ENCODE data around the gene PML.

Gene PML

DNA sequence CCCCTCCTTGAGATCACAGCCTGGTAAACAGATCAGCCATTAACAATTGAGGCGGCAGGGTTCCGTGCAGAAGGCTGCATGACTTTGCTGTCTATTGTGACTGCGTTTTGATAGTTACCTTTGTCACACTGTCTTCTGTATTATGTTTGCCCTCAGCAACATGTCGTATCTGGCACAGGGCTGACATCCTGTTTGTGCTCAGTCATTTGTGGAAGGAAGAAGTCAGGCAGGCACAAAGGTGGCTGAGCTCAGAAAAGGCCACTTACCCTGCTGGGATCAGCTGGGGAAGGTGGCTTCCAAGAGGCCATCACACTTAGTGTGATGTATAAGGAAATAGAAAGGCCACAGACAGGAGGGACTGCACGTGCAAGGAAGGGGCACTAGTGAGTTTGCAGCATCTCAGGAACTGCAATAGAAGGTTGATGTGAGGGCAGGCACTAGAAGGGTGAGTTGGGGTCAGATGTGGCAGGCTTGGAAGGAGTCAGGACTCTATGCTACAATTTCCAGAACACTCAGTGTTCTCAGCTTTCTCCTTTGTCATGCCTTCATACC lies 13.4 kb downstream of the PML start:
- no peak for DNase-seq (ENCODE audit: low read depth in 2 of 2)

- no peak for DNase-seq (ENCODE audit: low read depth in 2 of 2)
Observed at GRCh38 chr15:74008901-74009300, 14.4 kb downstream of the PML start.

DNA sequence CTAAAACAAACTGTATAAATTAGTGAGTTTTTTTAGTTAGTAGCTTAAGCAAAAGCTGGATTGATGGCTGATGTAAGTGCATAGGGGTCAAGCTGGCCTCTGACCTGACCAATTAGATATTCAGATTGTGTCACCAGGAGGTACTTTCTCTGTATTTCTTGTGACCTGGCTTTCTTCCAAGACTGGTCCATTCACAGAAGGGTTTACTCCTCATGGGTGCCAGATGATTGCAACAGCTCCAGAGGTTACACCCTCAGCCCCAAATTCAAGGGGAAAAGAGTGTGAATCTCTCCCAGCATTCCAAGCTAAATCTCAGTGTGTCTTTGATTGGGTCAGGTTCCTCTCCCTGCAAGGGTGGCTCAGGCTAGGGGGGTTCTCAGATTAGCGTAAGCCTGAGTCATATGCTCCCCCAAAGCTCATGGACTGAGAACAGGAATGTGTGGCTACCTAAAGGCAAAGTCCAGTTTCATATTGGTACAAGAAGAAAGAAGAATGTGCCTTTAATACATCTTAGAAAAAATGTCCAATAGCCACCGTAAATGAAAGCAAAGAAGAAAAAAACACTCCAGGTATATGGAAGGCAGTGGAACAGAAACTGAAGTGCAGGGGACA lies 16.5 kb downstream of the PML start:
- no peak for DNase-seq (ENCODE audit: low read depth in 2 of 2)

DNA sequence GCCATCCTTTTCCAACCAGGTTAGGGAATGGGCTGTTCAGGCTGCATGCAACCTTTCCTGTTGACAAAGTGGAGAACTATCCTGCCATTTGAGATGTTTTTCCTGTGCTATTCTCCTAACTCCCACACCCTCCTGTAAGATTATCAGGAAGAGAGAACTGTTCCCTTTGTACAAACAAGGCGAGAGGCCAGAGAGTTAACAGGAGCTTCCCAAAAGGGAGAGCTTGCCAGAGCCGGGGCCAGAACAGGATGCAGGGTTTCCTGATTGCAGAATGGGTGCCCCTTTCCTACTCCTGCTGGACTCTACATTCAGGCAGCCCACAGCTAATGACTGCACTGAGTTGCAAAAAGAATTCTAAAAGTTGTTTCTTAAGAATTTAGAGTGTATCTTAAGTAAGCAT lies 17.1 kb downstream of the PML start:
- DNase-seq (ENCODE audit: low read depth in 2 of 2), result no peak

DNA sequence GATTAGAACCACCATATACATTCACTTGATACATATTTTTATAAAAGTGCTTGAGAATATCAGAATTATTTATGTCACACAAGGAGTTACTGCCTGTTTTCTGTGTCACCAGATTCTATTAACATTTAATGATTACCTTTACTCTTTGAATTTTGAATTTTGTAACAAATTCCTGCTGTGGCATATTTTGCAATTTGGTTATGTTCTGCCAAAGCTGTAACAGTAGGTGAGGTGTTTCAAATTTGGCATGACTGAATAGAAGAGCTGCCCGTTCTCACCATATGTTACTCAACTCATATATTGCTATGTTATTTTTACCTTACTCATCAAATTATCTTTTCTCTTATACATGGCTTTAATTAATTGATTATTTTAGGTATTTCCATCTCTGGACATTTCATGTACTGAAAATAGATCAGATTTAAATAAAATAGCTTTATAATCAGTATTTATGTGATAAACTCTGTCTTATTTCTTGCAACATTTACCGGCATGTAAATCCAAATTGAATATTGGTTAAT lies 18.9 kb downstream of the PML start:
- DNase-seq (ENCODE audit: low read depth in 2 of 2), result no peak

DNA sequence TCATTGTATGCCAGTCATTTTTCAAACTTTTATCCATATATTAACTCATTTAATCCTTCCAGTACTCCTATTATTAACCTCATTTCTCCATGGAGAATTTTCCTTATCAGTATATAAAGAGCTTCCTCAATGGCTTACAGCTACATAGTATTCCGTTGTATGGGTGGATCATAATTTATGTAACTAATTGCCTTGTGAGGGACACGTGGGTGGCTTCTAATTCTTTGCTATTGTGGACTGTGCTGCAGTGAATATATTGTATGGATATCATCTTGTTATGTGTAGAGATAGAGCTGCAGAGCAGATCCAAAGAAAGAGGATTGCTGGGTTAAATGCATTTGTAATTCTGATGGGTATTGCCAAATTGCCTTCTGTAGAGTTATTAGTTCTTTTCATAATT lies 25.2 kb downstream of the PML start:
- DNase-seq (ENCODE audit: low read depth in 2 of 2), result no peak

GRCh38 chr15:74022706-74023470 lies 28.4 kb downstream of the PML start:
- DNase-seq (ENCODE audit: low read depth in 2 of 2), result no peak

DNA sequence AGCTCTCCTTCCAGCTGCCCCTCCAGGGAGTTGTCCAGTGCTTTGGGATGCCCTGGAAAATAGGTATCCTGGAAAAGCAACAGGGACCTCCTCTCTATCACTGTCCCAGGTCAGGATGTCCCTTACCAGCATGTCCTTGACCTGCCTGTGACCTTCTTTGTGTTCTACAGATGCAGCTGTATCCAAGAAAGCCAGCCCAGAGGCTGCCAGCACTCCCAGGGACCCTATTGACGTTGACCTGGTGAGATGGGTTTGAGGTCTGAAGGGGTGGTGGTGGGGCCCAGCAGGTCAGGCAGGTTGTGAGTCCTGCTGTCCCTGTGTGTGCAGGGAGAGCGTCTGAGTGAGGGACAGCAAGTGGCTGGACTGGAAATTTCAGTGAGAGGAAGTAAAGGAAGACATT lies 30.2 kb downstream of the PML start:
- DNase-seq (ENCODE audit: low read depth in 2 of 2), result no peak

DNA sequence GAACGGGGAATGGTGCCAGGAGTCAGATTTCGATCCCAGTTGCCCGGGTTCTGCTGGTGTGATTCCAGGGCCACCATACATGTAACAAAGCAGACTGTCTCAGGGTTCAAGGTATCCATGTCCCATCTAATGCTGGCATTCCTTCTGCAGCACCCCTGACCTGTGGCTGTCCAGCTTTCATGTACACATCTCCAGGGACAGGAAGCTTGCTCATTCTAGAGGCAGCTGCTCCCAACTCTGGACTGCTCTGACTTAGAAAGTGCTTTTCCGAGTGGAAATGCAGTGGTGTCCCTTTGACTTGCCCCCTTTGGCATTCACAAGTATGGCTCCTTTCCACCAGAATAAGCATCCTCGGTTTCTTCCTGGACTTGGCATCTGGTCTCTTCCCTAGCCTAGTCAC lies 30.9 kb downstream of the PML start:
- no peak for DNase-seq (ENCODE audit: low read depth in 2 of 2)

GRCh38 chr15:74027688-74028087 lies 33.2 kb downstream of the PML start:
- DNase-seq (ENCODE audit: low read depth in 2 of 2), result no peak

- no peak for DNase-seq (ENCODE audit: low read depth in 2 of 2)
Observed at GRCh38 chr15:74028646-74029045, 34.1 kb downstream of the PML start.

GRCh38 chr15:74032046-74032445 lies 37.5 kb downstream of the PML start:
- DNase-seq (ENCODE audit: low read depth in 2 of 2), result no peak

GRCh38 chr15:74032606-74033561 lies 38.4 kb downstream of the PML start:
- no peak for DNase-seq (ENCODE audit: low read depth in 2 of 2)

DNA sequence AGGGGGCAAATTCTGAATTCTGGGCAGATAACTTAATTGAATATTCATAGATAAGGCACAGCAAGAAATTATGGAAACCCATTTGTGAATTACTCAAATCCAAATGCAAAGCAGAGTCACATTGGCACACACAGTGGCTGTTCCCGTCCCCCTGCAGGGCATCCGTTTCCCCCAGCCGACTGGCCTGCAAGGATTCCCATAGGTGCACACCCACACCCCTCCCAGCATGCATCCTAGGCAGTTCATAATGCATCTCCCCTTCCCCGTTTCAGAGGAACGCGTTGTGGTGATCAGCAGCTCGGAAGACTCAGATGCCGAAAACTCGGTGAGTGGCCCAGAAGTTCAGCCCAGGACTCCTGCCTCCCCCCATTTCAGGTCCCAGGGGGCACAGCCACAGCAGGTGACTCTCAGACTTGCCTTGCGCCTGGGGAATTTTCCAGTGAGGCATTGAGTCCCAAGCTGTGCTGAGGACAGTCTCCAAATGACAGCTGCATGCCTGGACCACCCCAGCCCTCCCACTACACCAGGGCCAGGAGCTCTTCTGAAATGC lies 39.8 kb downstream of the PML start:
- DNase-seq (ENCODE audit: low read depth in 2 of 2), result no peak

- no peak for DNase-seq (ENCODE audit: low read depth in 2 of 2)
Observed at GRCh38 chr15:74035121-74036017, 40.9 kb downstream of the PML start.

- DNase-seq (ENCODE audit: low read depth in 2 of 2), result no peak
Observed at GRCh38 chr15:74036271-74037170, 42.0 kb downstream of the PML start.

GRCh38 chr15:74037171-74038117 lies 42.9 kb downstream of the PML start:
- DNase-seq (ENCODE audit: low read depth in 2 of 2), result no peak
